HepG2 (cell line): ENCODE data around the gene PHF21B. TPM values are rescaled to one million over a fixed set of nuclear protein-coding genes. Genes with fewer than 3 reads are reported as not detected.
A peak's percentile ranks its signal among the peaks of the same experiment; 100 is the strongest.

Source experiments
- ATF7-NPFF ChIP-seq: sonication (generic); formaldehyde crosslinking; IDR thresholded peaks from 2 replicates; pipeline ENCODE4 v1.8.1; 2023; ENCODE audit warnings: mild to moderate bottlenecking, low read depth, missing genetic modification reagents, moderate library complexity
- CHCHD3 ChIP-seq: sonication (generic); formaldehyde crosslinking; IDR thresholded peaks from 2 replicates; pipeline ENCODE4 v1.8.0; 2022; ENCODE audit warnings: mild to moderate bottlenecking, missing genetic modification reagents, moderate library complexity
- ELF4 ChIP-seq: sonication (generic); formaldehyde crosslinking; IDR thresholded peaks from 2 replicates; pipeline ENCODE4 v1.5.0; 2020; ENCODE audit warnings: missing genetic modification reagents, mild to moderate bottlenecking, moderate library complexity, borderline replicate concordance
- GABPB1 ChIP-seq: IDR thresholded peaks from 2 replicates; pipeline ENCODE4 v1.6.1; 2016; ENCODE audit warnings: mild to moderate bottlenecking, missing genetic modification reagents, moderate library complexity, missing compliant biosample characterization
- KLF16 ChIP-seq, 2 experiments: sonication (generic) in 1 of 2; formaldehyde crosslinking in 1 of 2; IDR thresholded peaks; 2 replicates each; pipeline versions ENCODE4 v1.6.1 to v1.8.0; 2016 to 2023; ENCODE audit warnings: missing genetic modification reagents in 2 of 2, missing compliant biosample characterization in 1 of 2
- MAFK ChIP-seq, 2 experiments: IDR thresholded peaks in 1 of 2; conservative IDR thresholded peaks in 1 of 2; 2 replicates each; pipeline ENCODE4 v1.6.1; 2011; ENCODE audit warnings: improper control_type of control experiment in 2 of 2, low read length in 2 of 2
- MTF1 ChIP-seq: sonication (generic); formaldehyde crosslinking; IDR thresholded peaks from 2 replicates; pipeline ENCODE4 v1.5.0; 2020; ENCODE audit warnings: missing genetic modification reagents
- ONECUT2 ChIP-seq: sonication (generic); formaldehyde crosslinking; IDR thresholded peaks from 2 replicates; pipeline ENCODE4 v1.4.0; 2020; ENCODE audit warnings: missing genetic modification reagents
- PCBP2 ChIP-seq: fragments of 200-400 bp; formaldehyde crosslinking; optimal IDR thresholded peaks from 2 replicates; pipeline ENCODE3; 2018; ENCODE audit warnings: low read length, low read depth; ENCODE audit not compliant: poor library complexity, severe bottlenecking
- PHF5A ChIP-seq: IDR thresholded peaks from one replicate; pipeline ENCODE4 v1.6.1; 2018; ENCODE audit warnings: low read depth, missing genetic modification reagents; ENCODE audit not compliant: unreplicated experiment
- RARG ChIP-seq: sonication (generic); formaldehyde crosslinking; IDR thresholded peaks from 2 replicates; pipeline ENCODE4 v1.4.0; 2020; ENCODE audit warnings: low read depth, mild to moderate bottlenecking, missing genetic modification reagents
- RFXANK ChIP-seq: IDR thresholded peaks from 2 replicates; pipeline ENCODE4 v1.6.1; 2016
- SETDB1 ChIP-seq: sonication (generic); formaldehyde crosslinking; IDR thresholded peaks from 2 replicates; pipeline ENCODE4 v1.5.1; 2020; ENCODE audit warnings: missing genetic modification reagents, mild to moderate bottlenecking, borderline replicate concordance
- TBP ChIP-seq: sonication (generic); formaldehyde crosslinking; IDR thresholded peaks from 2 replicates; pipeline ENCODE4 v1.5.0; 2020; ENCODE audit warnings: missing genetic modification reagents
- ZBTB3 ChIP-seq: sonication (generic); formaldehyde crosslinking; IDR thresholded peaks from 2 replicates; pipeline ENCODE4 v1.4.0; 2020; ENCODE audit warnings: low read depth, mild to moderate bottlenecking, moderate library complexity, missing genetic modification reagents, borderline replicate concordance
- ZIK1 ChIP-seq: sonication (generic); formaldehyde crosslinking; IDR thresholded peaks from 2 replicates; pipeline ENCODE4 v1.5.0; 2020; ENCODE audit warnings: mild to moderate bottlenecking, low read depth, missing genetic modification reagents, borderline replicate concordance
- ZMYM4 ChIP-seq: sonication (generic); formaldehyde crosslinking; IDR thresholded peaks from 2 replicates; pipeline ENCODE4 v1.8.1; 2023; ENCODE audit warnings: mild to moderate bottlenecking, missing genetic modification reagents
- ZNF253 ChIP-seq: sonication (generic); formaldehyde crosslinking; IDR thresholded peaks from 2 replicates; pipeline ENCODE4 v1.8.0; 2022; ENCODE audit warnings: mild to moderate bottlenecking, missing genetic modification reagents, borderline replicate concordance
- ZNF614 ChIP-seq: IDR thresholded peaks from 2 replicates; pipeline ENCODE4 v1.6.1; 2018; ENCODE audit warnings: missing biosample characterization, missing genetic modification reagents, inconsistent platforms, borderline replicate concordance
- ZNF670 ChIP-seq: sonication (generic); formaldehyde crosslinking; IDR thresholded peaks from 2 replicates; pipeline ENCODE4 v1.8.0; 2022; ENCODE audit warnings: mild to moderate bottlenecking, missing genetic modification reagents, borderline replicate concordance
- ZNF672 ChIP-seq: sonication (generic); formaldehyde crosslinking; IDR thresholded peaks from 2 replicates; pipeline ENCODE4 v1.8.1; 2022; ENCODE audit warnings: missing genetic modification reagents
- ZNF713 ChIP-seq: sonication (generic); formaldehyde crosslinking; IDR thresholded peaks from 2 replicates; pipeline ENCODE4 v1.4.0; 2020; ENCODE audit warnings: mild to moderate bottlenecking, missing genetic modification reagents
- ZZZ3 ChIP-seq: sonication (generic); formaldehyde crosslinking; IDR thresholded peaks from 2 replicates; pipeline ENCODE4 v1.4.0; 2020; ENCODE audit warnings: missing genetic modification reagents, mild to moderate bottlenecking, borderline replicate concordance
- polyA plus RNA-seq, 8 experiments: library from polyadenylated mRNA; depleted of rRNA in 3 of 8; stranded (reverse) in 7 of 8; unstranded in 1 of 8; fragments of >200 nt; fragmentation: Illumina TruSeq in 4 of 8; extraction: Trizol in 4 of 8; gene quantifications; 2 replicates each; pipeline versions ENCODE4 v1.2.1 to v1.2.3, GENCODE V29; 2011 to 2016; ENCODE audit warnings: low read depth in 4 of 8, missing spikeins in 1 of 8, mixed read lengths in 1 of 8; ENCODE audit not compliant: insufficient read depth in 1 of 8
- total RNA-seq, 5 experiments: library from RNA; depleted of rRNA; stranded (reverse); fragments of >200 nt; fragmentation: Illumina TruSeq; extraction: Trizol; gene quantifications; 2 replicates each; pipeline ENCODE4 v1.2.3, GENCODE V29; 2016; ENCODE audit warnings: low read depth in 1 of 5
- TF ChIP-seq, protein P1 (sequence below): sonication (generic); formaldehyde crosslinking; IDR thresholded peaks from 2 replicates; pipeline ENCODE4 v1.9.0; 2022; ENCODE audit warnings: missing genetic modification reagents, mild to moderate bottlenecking, borderline replicate concordance
- TF ChIP-seq, protein P2 (sequence below): sonication (generic); formaldehyde crosslinking; IDR thresholded peaks from 2 replicates; pipeline ENCODE4 v1.4.0; 2020; ENCODE audit warnings: missing genetic modification reagents; ENCODE audit errors: not compliant biosample characterization
- TF ChIP-seq, protein P3 (sequence below): sonication (generic); formaldehyde crosslinking; conservative IDR thresholded peaks from 2 replicates; pipeline ENCODE4 v1.8.0; 2022; ENCODE audit warnings: missing genetic modification reagents

PHF21B gene
- total and polyA plus RNA-seq, 2 of the 13 experiments (the other 11 are each of a cell fraction or from before 2014, with no cell fraction given) = not detected

DNA sequence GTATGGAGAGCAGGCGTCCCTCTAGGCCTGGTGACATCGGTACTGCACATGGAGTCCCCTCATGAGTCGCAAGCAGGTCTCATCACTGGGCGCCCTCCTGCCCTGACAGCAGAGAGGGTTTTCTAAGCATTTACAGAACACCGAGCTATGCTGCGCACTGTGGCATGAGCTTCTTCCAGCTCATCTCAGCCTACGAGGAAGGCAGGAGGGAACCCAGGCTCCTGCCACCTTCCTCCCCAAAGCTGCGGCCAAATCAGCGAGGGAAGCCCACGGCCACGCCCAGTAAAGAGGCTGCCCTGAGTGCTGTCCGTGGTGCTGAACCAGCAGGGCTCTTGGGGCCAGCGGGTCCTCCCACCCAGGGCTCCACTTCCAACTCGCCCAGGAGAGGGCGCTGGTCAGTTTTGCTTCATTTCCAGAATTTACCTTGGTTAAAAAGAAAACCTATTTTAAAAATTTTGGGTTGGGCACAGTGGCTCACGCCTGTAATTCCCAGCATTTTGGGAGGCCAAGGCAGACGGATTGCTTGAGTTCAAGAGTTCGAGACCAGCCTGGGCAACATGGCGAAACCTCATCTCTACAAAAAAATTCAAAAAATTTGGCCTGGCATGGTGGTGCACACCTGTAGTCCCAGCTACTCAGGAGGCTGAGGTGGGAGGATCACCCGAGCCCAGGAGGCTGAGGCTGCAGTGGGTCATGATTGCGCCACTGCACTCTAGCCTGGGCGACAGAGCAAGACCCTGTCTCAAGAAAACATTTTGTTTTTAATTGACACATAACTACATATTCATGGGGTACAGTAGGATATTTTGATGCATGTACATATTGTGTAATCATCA is 34.2 kb downstream of the PHF21B start (continued):
- TF ChIP-seq PCBP2 = no peak
- 0 out of 2 replicates have a peak, but pooled peaks have one; percentile 36 for TF ChIP-seq ZNF670 (CRISPR knock-in tag)
- TF ChIP-seq ZZZ3 (CRISPR knock-in tag) = no peak
- no peak for TF ChIP-seq RARG
- TF ChIP-seq GABPB1 (CRISPR knock-in tag) = peak; percentile 53; the same call in 1 of the 2 replicates
- 0 out of 2 replicates have a peak, but pooled peaks have one; percentile 30 for TF ChIP-seq ZMYM4
- TF ChIP-seq CHCHD3 (CRISPR knock-in tag) = 0 out of 2 replicates have a peak, but pooled peaks have one; percentile 40
- peak; percentile 87 for TF ChIP-seq ATF7-NPFF (CRISPR knock-in tag)
- TF ChIP-seq ZNF614 (CRISPR knock-in tag) = peak; percentile 81
- peak in 1 of 2 experiments; percentile 92; a peak in 2 of 4 replicates for TF ChIP-seq KLF16 (CRISPR knock-in tag; IDR thresholded peaks at IDR 0.05)
- no peak for TF ChIP-seq TBP
- peak; percentile 92; the same call in 1 of the 2 replicates for TF ChIP-seq MTF1
- TF ChIP-seq ZNF253 = no peak
- TF ChIP-seq, protein P1, sequence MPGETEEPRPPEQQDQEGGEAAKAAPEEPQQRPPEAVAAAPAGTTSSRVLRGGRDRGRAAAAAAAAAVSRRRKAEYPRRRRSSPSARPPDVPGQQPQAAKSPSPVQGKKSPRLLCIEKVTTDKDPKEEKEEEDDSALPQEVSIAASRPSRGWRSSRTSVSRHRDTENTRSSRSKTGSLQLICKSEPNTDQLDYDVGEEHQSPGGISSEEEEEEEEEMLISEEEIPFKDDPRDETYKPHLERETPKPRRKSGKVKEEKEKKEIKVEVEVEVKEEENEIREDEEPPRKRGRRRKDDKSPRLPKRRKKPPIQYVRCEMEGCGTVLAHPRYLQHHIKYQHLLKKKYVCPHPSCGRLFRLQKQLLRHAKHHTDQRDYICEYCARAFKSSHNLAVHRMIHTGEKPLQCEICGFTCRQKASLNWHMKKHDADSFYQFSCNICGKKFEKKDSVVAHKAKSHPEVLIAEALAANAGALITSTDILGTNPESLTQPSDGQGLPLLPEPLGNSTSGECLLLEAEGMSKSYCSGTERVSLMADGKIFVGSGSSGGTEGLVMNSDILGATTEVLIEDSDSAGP = peak; percentile 62
- TF ChIP-seq, protein P2, sequence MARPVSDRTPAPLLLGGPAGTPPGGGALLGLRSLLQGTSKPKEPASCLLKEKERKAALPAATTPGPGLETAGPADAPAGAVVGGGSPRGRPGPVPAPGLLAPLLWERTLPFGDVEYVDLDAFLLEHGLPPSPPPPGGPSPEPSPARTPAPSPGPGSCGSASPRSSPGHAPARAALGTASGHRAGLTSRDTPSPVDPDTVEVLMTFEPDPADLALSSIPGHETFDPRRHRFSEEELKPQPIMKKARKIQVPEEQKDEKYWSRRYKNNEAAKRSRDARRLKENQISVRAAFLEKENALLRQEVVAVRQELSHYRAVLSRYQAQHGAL (CRISPR knock-in tag) = no peak
- TF ChIP-seq MAFK (conservative IDR thresholded peaks at IDR 0.05 in 1 of 2, IDR thresholded peaks at IDR 0.05 in 1 of 2; ENCODE audit: low read length in 2 of 2) = no peak
- no peak for TF ChIP-seq ELF4 (CRISPR knock-in tag)
- no peak for TF ChIP-seq ZBTB3 (CRISPR knock-in tag)
- peak; percentile 88; the same call in 1 of the 2 replicates for TF ChIP-seq ZIK1
- TF ChIP-seq, protein P3, sequence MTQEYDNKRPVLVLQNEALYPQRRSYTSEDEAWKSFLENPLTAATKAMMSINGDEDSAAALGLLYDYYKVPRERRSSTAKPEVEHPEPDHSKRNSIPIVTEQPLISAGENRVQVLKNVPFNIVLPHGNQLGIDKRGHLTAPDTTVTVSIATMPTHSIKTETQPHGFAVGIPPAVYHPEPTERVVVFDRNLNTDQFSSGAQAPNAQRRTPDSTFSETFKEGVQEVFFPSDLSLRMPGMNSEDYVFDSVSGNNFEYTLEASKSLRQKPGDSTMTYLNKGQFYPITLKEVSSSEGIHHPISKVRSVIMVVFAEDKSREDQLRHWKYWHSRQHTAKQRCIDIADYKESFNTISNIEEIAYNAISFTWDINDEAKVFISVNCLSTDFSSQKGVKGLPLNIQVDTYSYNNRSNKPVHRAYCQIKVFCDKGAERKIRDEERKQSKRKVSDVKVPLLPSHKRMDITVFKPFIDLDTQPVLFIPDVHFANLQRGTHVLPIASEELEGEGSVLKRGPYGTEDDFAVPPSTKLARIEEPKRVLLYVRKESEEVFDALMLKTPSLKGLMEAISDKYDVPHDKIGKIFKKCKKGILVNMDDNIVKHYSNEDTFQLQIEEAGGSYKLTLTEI (CRISPR knock-in tag) = no peak
- no peak for TF ChIP-seq ZNF713 (CRISPR knock-in tag)
- no peak for TF ChIP-seq RFXANK (CRISPR knock-in tag)
- no peak for TF ChIP-seq ZNF672 (CRISPR knock-in tag)
- no peak for TF ChIP-seq PHF5A (CRISPR knock-in tag)
- no peak for TF ChIP-seq SETDB1
- peak; percentile 60; the same call in 1 of the 2 replicates for TF ChIP-seq ONECUT2 (CRISPR knock-in tag)
